SKM-1 (cell line): ENCODE results near the gene PRUNE2.

Experiments used
- DNase-seq: peaks from one replicate; lab custom pipeline; 2025; ENCODE audit not compliant: unreplicated experiment; lab: John Stamatoyannopoulos, UW

Gene PRUNE2

DNA sequence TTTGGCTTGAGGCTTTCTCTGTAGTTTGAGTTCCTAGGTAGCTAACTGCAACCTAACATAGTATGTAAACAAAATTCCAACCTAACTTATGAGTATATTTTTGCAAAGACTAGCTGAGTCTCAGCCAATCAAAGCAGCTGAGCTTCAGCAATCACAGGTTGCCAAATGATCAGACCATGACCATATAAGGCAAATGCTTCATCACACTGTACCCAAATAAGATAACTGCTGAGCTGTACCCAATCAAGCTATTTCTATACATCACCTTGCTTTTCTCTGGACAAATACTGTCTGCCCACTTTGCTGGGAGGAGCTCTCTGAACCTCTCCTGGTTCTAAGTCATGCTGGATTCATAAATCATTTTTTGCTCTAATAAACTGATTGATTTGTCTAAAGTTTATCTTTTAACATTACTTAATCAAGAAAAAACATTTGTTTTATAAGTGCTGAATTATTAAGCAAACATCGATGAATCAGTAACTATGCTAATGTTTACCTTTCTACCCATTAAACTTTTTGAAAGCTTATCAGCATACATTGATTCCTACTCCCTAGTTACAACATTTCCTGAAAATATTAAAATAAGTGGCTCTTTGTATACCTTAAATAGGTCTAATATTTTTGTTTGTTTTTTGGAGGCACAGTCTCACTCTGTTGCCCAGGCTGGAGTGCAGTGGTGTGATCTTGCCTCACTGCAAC, 271.4 kb downstream of the PRUNE2 start:
- no peak for DNase-seq

DNA sequence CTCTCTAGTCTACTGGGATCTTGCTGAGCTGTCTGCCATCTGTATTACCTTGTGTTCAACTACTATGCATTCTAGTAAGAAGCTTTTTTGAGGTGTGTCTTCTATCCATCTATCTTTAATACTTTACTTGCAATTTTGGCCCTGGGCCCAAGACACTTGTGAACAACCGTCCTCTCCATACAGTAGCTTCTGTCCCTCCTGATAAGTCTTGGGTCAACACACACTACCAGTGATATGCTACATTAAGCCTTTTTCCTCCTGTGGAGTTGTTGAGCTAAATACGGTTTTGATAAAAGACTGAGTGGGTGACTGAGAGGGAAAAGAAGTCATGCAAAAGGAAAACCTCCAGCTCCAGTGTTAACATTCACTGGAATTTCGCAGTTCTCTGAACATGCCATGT, 275.0 kb downstream of the PRUNE2 start:
- no peak for DNase-seq

DNA sequence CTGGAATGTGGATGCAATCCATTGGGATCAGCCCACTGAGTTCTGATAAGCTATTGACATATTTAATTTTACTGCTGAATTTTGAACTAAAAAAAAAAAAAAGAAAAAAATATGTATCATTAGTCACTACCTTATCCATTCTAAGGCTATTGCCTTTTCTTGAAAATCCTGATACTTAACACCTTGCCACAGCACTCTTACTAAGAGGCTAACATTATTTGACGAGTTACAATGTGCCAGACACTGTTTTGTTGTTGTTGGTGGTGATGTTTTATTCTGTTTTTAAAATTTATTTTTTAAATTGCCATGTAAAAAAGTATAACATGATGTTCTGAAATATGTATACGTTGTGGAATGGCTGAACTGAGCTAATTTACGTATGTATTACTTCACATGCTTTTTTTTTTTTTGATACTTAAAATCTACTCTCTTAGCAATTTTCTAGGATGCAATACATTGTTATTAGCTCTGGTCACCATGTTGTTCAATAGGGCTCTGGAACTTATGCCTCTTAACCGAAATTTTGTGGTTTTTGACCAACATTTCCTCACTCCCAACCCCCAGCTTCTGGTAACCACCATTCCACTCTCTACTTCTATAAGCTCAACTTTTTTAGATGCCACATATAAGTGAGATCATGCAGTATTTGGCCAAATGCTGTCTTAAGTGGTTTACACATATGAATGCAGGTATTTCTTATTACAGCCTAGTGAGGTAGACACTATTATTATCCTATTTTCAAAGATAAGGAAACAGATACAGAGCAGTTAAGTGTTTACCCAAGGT, 276.5 kb downstream of the PRUNE2 start:
- DNase-seq: peak; percentile 74

DNA sequence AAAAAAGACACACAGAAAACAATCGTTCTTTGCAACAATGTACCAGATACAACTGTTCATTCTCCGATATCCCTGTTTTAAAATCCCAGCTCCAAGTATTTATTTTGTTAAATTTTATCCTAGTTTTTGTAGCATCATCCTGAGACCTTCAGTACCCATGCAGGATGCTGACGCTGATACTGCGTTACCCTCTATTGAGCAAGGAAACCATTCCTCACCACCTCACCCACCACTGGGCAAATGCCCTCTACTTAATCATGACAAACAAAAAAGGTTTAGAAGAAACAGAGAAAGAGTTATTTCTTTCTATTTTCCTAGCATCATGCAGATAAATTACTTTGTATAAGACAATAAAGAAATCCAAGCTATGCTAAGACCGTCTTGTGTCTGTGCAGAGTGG, 277.8 kb downstream of the PRUNE2 start:
- DNase-seq: no peak

DNA sequence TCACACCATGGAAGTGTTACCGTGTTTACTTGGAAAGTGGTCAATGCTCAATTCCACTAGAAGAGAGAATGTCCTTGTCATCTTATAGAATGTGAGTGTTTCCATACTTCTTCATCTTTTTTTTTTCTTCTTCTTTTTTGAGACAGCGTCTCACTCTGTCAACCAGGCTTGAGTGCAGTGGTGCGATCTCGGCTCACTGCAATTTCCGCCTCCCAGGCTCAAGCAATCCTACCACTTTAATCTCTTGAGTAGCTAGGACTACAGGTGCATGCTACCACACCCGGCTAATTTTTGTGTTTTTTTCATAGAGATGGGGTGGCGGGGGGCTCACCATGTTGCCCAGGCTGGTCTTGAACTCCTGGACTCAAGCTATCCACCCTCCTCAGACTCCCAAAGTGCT, 278.9 kb downstream of the PRUNE2 start:
- DNase-seq: no peak

DNA sequence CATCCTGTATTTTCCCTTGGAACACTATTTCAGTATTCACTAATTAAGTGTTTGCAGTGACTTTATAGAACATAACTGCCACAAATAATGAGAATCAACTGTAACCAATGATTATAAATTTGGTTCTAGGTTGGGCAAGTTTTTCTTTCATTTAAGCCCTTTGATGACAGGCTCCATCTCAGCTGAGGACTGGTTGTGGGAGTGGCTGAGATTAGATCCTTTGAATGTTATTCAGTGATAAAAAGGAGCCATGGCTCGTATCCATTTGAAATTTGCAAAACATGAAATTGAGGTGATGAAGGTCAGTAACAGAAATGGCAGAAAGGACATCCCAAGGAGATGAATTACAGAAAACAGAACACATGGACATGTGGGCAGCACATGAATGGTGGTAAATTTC, 279.8 kb downstream of the PRUNE2 start:
- DNase-seq: no peak

DNA sequence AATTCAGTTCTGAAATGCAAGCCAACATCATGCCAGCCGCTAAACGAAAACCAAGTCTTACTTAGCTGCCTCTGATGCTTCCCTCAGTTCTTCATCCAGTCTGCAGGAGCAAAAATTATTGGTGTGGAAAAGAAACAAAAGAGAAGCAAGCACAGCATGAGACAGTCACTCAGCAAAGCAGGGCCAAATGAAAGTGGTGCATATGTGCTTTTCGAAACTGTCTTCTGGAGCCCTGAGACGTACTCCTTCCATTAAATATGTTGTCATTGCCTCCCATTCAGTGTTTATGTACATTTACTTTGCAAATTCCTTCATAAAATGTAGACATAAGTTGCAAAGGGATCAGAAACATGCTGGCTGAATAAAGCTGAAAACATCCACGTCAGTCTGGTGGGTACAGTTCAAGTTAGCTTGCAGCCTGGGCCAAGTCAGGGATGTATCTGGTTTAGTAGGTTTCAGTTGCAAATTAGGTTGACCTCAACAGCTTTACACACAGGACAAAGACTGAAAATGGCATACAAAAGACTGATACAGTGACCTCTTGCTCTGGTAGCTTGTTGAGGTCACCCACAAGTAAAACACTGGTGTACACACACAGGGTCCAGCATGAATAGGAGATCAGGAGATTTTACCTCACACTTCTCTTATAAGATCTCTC, 281.4 kb downstream of the PRUNE2 start:
- no peak for DNase-seq

DNA sequence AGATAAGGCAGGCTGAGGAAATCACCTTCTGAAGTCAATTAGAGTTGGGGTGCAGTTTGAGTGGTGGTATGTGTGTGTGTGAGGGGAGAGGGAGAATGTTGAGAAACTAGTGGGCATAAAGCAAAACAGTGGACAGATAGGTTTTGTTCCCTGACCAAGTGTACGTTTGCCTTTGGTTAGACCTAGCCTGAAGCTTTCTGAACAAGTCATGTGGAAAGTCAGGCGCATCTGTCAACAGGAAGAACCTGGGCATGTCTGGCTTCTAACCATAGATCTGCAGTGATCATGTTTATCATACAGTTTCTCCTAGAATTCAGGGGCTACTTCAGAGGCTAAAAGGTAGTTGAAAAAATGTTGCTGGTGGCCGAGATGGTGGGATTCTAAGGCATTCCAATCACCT, 284.9 kb downstream of the PRUNE2 start:
- DNase-seq: no peak

DNA sequence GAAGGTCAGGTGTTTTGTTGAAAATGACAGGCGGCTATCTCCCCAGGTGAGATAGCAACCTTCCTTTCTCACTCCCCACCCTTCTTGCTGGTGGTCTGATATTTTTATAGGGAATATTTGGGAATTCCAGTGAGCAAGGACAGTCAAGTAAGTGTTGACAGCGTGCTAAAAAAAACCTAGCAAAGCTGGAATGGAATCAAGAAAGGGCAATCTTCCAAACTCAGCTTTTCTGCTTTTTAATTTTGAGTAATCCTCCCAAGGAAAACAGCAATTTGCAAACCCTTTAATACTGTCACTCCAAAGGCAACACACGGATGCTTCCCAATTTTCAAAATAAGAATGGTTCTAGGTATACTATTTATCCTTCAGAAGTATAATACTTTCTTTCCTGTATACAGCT, 285.3 kb downstream of the PRUNE2 start:
- no peak for DNase-seq

DNA sequence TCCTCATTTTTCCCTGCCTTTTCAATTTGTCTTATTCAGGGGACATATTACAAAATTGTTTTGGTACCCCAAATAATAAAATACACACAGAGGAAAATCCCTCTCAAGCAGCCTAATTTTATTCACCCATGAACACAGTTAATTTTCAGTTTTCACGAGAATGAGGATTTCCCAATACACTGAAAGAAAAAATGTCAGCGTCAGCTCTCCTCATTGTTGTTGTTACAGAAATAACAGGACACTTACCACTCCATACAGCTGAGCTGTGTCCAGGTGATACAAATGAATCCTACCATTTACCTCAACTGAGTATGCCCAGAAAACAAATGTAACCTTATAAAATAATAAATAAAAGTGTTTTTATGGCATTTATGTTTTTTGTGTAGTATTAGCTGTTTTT, 286.3 kb downstream of the PRUNE2 start:
- DNase-seq: no peak

DNA sequence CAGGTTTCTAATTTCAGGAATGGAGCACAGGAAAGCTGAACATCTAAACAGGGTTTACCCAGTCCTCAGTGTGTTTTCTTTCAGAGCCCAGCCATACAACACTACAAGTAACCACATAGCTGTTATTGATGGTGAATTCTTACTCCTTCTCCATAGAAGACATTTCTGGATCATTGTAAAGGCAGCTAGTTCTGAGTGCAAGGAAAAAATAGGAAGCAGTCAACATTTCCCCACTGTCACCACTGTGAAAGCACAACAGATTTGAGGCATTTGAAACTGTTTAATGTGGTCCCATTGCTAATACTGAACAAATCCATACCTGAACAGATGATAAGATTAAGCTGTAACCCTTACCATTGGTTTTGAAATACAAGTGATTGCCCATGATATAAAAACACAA, 286.7 kb downstream of the PRUNE2 start:
- DNase-seq: no peak

DNA sequence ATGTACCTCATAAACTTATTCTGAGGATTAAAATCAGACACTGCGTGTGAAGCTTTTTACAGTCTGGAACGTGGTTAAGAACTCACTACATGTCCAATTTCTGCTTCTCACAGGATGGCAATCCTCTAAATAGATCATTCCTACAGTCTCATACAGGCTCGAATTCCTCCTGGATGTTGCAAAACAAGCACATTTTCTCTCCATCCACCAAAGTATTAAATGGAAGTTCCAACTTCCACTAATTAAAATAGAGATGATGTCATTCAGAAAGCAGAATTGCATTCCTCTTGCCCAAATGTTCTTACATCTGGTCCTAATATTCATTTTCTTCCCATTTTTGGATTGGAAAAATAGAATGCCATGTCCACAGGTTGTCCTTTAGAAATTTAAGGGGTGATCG, 287.2 kb downstream of the PRUNE2 start:
- no peak for DNase-seq

DNA sequence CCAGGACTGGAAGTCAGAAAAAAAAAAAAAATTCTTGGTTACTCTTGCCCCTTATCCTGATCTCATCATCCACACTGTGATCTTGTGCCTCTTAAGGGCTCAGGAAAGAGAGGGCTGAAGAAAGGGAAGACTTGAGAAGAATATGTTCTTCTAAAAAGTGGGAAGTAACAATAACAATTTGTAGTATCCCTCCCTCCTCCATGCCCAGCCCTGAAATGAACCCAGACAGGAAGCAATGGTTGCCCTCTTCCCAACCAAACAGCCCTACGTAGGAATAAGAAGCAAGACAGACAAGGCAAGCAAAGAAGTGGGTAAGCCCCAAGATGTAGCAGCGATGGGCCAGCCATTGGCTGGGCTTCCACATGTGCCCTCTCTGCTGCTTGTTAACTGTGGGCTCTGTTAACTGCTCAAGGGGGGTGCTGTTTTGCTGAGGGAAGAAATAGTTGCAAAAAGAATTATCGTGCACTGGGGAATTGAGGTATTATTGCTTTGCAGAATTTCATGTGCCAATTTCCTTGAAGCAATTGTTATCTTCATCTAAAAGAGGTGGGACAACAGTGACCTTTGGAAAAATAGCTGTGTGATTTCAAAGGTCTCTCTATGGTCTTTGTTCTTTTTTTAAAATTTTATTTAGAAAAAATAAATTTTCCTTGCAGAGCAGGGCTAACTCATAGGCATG, 288.3 kb downstream of the PRUNE2 start:
- no peak for DNase-seq

DNA sequence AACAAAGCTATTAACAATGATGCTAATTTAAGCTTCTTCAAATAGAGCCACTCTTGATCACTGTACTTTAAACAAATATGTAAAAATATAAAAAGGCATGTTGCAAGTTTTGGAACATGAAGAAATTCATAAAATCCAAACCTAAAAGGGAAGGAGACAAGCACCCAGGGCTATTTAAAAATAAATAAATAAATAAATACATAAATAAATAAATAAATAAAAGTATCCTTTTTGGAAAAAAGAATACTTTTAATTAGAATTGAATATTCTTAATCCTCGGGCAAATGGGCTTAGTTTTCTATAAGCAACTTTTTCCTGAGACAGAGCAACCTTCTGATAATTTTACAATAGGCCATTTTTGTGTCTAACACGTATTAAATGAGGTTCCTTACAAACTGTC, 289.1 kb downstream of the PRUNE2 start:
- DNase-seq: no peak

DNA sequence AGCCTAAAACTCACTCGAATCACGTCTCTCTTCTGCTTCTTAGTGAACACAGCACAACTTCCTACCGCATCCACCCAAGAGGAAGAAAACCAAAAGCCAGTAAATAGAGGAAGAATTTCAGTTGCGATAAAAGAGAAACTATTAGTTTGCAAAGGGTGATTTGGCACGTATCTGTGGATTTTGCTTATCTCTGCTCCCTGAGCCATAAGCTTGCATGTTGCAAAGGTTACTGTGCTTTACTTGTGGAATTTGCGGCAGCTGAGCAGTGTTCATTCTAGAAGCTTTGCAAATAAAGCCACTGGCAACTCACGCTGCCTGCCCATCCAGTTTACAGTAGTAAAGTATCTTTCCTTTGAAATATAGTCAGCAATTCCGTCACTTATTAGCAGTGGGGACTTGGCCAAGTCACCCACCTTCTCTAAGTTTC, 290.7 kb downstream of the PRUNE2 start:
- no peak for DNase-seq

DNA sequence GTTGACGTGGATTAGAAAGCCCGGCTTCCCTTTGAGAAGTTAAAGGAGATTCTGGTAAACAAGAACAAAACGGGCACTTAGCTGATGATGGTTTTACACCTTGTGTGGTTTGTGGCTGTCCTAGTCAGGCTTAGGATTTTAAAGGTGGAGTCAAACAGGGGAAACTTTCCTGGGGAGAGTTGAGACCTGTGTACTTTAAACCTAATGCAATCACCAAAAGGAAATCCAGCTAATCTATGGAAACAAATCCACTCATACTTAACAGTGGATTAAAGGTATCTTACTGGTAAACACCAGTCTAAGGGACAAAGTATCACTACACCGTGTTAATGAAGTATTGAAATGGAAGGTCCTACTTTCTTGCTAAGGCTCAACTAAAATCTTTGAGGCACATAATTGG, 291.9 kb downstream of the PRUNE2 start:
- no peak for DNase-seq

DNA sequence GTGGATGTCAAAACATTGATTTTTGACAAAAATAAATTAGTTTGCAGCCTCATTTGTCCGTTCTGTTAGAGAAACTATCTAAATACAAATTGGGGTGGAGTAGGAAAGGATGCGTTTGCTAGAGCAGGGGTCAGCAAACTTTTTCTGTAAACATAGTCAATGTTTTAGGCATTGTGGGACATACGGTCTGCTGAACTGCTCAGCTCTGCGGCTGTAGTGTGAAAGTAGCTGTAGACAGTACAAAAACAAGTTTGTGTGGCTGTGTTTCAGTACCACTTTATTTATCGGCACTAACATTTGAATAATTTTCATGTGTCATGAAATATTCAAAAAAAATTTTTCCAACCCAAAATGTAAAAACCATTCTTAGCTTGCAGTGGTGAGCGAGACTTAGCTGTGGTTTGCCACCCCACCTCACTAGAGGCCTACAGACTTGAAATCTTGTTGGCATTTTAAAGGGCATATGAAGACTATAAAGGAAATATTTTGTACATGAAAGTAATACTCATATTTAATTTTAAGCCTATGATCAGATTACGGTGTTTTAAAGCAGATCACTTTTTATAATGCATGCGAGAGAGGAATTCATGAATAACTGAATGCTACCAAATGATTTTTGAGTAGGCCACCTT, 292.6 kb downstream of the PRUNE2 start:
- no peak for DNase-seq

DNA sequence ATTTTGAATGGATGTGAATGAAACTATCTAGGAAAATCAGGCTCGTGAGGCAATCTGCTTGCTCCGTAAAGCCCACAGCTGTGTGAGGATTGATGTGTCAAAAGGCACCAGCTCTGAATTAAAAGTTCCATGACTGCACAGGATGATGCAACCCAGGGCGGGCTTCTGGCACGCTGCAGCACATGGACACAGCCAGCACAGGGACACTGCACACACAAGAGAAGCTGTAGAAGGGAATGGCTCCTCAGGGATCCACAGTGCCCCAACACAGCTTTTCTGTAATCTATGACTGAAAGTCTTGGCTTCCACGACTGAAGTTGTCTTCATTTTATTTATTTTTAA, 295.9 kb downstream of the PRUNE2 start:
- no peak for DNase-seq

DNA sequence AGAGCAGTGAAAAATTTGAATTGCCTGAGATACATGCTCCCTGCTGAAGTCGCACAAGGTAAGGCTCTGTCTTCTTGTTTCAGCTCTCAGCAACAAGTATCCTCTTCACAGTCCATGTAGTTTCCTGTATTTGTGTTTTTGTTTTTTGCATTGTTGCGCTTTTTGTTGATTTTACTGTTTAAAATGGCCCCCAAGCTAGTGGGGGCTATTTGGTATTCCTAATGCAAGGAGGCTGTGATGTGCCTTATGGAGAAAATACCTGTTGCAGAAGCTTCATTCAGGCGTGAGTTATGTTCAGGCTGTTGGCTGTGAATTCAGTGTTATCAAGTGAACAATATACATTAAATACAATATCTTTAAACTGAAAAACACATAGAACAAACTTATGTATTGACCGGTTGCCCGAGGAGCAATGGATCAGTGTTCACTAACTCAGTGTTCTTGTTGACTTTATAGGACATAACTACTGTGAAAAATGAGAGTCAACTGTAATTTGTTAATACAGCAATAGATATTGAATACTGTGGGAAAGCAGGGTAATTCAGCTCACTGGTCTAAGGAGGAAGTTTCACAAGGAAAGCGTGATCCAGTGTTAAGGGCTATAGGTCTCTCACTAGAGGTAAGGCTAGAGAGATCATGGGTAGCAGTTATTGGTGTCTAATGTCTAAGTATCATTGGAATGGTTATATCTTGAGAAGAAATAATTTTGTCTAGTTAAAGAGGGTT, 296.5 kb downstream of the PRUNE2 start:
- DNase-seq: no peak

DNA sequence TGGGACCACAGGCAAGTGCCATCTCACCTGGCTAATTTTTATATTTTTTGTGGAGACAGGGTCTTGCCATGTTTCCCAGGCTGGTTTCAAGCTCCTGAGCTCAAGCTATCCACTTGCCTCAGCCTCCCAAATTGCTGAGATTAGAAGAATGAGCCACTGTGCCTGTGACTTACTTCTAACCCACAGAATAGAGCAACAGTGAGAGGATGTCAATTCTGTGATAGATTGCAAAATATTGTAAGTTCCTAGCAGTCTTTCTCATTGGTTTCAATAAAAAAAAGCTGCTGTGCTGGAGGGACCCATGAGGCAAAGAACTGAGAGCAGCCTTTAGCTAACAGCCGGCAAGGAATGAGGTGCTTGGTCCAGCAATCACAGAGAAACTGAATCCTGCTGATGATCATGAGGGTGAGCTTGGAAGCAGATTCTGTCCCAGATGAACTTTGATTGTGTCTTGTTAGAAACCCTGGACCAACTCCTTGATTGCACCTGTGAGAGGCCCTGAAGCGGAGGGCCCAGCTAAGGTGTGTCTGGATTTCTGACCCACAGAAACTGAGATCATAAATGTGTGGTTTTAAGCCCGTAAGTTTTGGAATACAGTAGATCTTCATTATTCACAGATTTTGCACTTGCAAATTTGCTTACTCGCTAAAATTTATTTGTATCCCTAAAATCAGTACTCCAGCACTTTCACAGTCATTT, 297.2 kb downstream of the PRUNE2 start:
- no peak for DNase-seq
